HG02970 (cell line): ENCODE measurements around the gene PGD.
"Not testable (repeated sequence)": the region's sequence is repeated elsewhere in the genome, so short reads cannot be mapped to it uniquely, and the experiment has no call there.

ENCODE experiments used
- ATAC-seq: cut with Tn5 transposase; IDR thresholded peaks from one replicate; pipeline ENCODE4 v1.9.1; 2021; ENCODE audit warnings: mild to moderate bottlenecking, moderate library complexity, moderate number of reproducible peaks; ENCODE audit not compliant: unreplicated experiment, low FRiP score

The PGD gene

GRCh38 chr1:10432910-10433700 lies 34.2 kb downstream of the PGD start:
- ATAC-seq: no peak

- ATAC-seq: no peak
Observed at GRCh38 chr1:10433790-10434189, 34.9 kb downstream of the PGD start.

GRCh38 chr1:10434590-10434989 lies 35.7 kb downstream of the PGD start:
- no peak for ATAC-seq

GRCh38 chr1:10437052-10437451 lies 38.2 kb downstream of the PGD start:
- ATAC-seq: no peak

- no peak for ATAC-seq
Observed at GRCh38 chr1:10438677-10439163, 39.9 kb downstream of the PGD start.

GRCh38 chr1:10440305-10440704 lies 41.4 kb downstream of the PGD start:
- no peak for ATAC-seq

GRCh38 chr1:10440794-10441193 lies 41.9 kb downstream of the PGD start:
- no peak for ATAC-seq

- no peak for ATAC-seq
Observed at GRCh38 chr1:10444248-10444647, 45.4 kb downstream of the PGD start.

GRCh38 chr1:10444795-10445397 lies 46.0 kb downstream of the PGD start:
- no peak for ATAC-seq

- ATAC-seq: no peak
Observed at GRCh38 chr1:10446790-10447422, 48.0 kb downstream of the PGD start.

GRCh38 chr1:10449751-10450150 lies 50.9 kb downstream of the PGD start, which contains the start of gene CORT:
CORT (plus strand) TSS chr1:10450031; CDS start chr1:10450224, 193 bp downstream.
- ATAC-seq: no peak

GRCh38 chr1:10450156-10450814 lies 51.4 kb downstream of the PGD start:
- no peak for ATAC-seq

- no peak for ATAC-seq
Observed at GRCh38 chr1:10450836-10451235, 52.0 kb downstream of the PGD start.

- no peak for ATAC-seq
Observed at GRCh38 chr1:10451287-10451686, 52.4 kb downstream of the PGD start.

GRCh38 chr1:10456048-10456447 lies 57.2 kb downstream of the PGD start:
- no peak for ATAC-seq

GRCh38 chr1:10456661-10457060 lies 57.8 kb downstream of the PGD start:
- no peak for ATAC-seq

GRCh38 chr1:10457462-10457861 lies 58.6 kb downstream of the PGD start:
- ATAC-seq: not testable (repeated sequence)

- ATAC-seq: no peak
Observed at GRCh38 chr1:10457875-10458274, 59.0 kb downstream of the PGD start.

GRCh38 chr1:10459184-10459583 lies 60.3 kb downstream of the PGD start:
- ATAC-seq: no peak

GRCh38 chr1:10467078-10467477 lies 68.2 kb downstream of the PGD start:
- no peak for ATAC-seq

- no peak for ATAC-seq
Observed at GRCh38 chr1:10470043-10470442, 71.2 kb downstream of the PGD start.
